Right cardiac atrium (tissue), 5 donors: ENCODE data around the gene EBF3. TPM values are rescaled to one million over a fixed set of nuclear protein-coding genes. Genes with fewer than 3 reads are reported as not detected.

Experiments used
- ATAC-seq, 2 donors: fragments of 200-7000 bp; cut with Tn5 transposase; one replicate each; pipeline versions ENCODE4 v1.8.0 to v1.9.1; 2020; ENCODE audit warnings: moderate library complexity in 2 of 2, mild to moderate bottlenecking in 1 of 2
- DNase-seq, 3 donors: peaks; one replicate each; pipeline ENCODE4 v3.0.0-alpha.2; 2020
- H3K27ac ChIP-seq: one replicate; pipeline ENCODE4 v1.5.1; 2013; ENCODE audit warnings: mild to moderate bottlenecking, low read length, control low read depth, moderate library complexity
- H3K27me3 ChIP-seq: one replicate; pipeline ENCODE4 v1.6.1; 2013; ENCODE audit not compliant: control insufficient read depth, insufficient read depth
- H3K4me1 ChIP-seq: one replicate; pipeline ENCODE4 v1.6.1; 2013; ENCODE audit warnings: low read length; ENCODE audit not compliant: control insufficient read depth, insufficient read depth
- H3K4me3 ChIP-seq: one replicate; pipeline ENCODE4 v1.5.1; 2013; ENCODE audit warnings: low read length, control low read depth
- H3K9me3 ChIP-seq: one replicate; pipeline ENCODE4 v1.6.1; 2013; ENCODE audit warnings: low read length; ENCODE audit not compliant: control insufficient read depth
- WGBS: extraction: QIAGEN DNeasy Blood & Tissue Kit; methylation state at CpG from one replicate; pipeline ENCODE4 v1.1.7; 2013; 5-methylcytosine and 5-hydroxymethylcytosine counted together
- intact Hi-C, 4 donors: fragments of 100-400 bp; cut with DNase I; formaldehyde crosslinking; loops; one replicate each; pipeline versions ENCODE4 v1.11.0 to v1.14.0; 2022 to 2023
- polyA plus RNA-seq: library from polyadenylated mRNA; stranded (reverse); fragments of 200-250 nt; gene quantifications from one replicate; pipeline ENCODE4 v1.2.3, GENCODE V29; 2013
- total RNA-seq, 4 donors: library from RNA; stranded (reverse); fragmentation: NEBNext Ultra II Directional; extraction: Animal tissue kit (Norgen Biotek cat#: 25700); gene quantifications; one replicate each; pipeline ENCODE4 v1.2.1, GENCODE V29; 2021
- donor health status: healthy with polysubstance abuse.
- donor health status: DM: no; HTN: yes; CAD: no.
- donor health status: DM: no; HTN: no; CAD: no.
- donor health status: DM: no; HTN: yes; CAD: no; lungs with severe emphysema.
- donor health status: DM: yes; HTN: yes; CAD: no.

Gene EBF3
- total and polyA plus RNA-seq, 5 donors = 4.4 to 9.7 (median 8.5) TPM

GRCh38 chr10:129864601-129865126 is 99.4 kb downstream of the EBF3 start:
- intact Hi-C loops = no loop called here
- no peak for ATAC-seq

GRCh38 chr10:129864082-129864481 is 100.0 kb downstream of the EBF3 start:
- DNase-seq = no peak
- intact Hi-C loops = no loop called here

More at GRCh38 chr10:129864601-129865126, 99.4 kb downstream of the EBF3 start:
- WGBS = 71% methylated on average over 9 of the region's 9 CpGs
- no peak for DNase-seq
- no peak overlapping the region for H3K27ac ChIP-seq
- H3K27me3 ChIP-seq = no peaks in the 10 kb centered on the region
- no peaks in the 10 kb centered on the region for H3K4me1 ChIP-seq
- H3K9me3 ChIP-seq = no peaks in the 10 kb centered on the region
- no peak overlapping the region for H3K4me3 ChIP-seq

GRCh38 chr10:129863201-129863663 is 100.8 kb downstream of the EBF3 start:
- H3K9me3 ChIP-seq = no peaks in the 10 kb centered on the region
- intact Hi-C loops = no loop called here
- no peak overlapping the region for H3K27ac ChIP-seq
- H3K4me1 ChIP-seq = no peaks in the 10 kb centered on the region
- DNase-seq = no peak
- no peak overlapping the region for H3K4me3 ChIP-seq
- no peaks in the 10 kb centered on the region for H3K27me3 ChIP-seq
- 67% methylated on average over 15 of the region's 15 CpGs for WGBS
- no peak for ATAC-seq

More at GRCh38 chr10:129864082-129864481, 100.0 kb downstream of the EBF3 start:
- Histone ChIP-seq H3K27me3 (no peaks in the 10 kb centered on the region), H3K4me3 (no peak overlapping the region), H3K4me1 (no peaks in the 10 kb centered on the region), H3K27ac (no peak overlapping the region), H3K9me3 (no peaks in the 10 kb centered on the region)
- ATAC-seq = no peak
- WGBS = 92% methylated on average over 4 of the region's 4 CpGs

GRCh38 chr10:129861776-129862531 is 102.1 kb downstream of the EBF3 start:
- H3K4me3 ChIP-seq = no peak overlapping the region
- no peaks in the 10 kb centered on the region for H3K4me1 ChIP-seq
- 75% methylated on average over 22 of the region's 22 CpGs for WGBS
- DNase-seq = no peak
- no peak overlapping the region for H3K27ac ChIP-seq
- H3K9me3 ChIP-seq = no peaks in the 10 kb centered on the region
- ATAC-seq = no peak
- H3K27me3 ChIP-seq = no peaks in the 10 kb centered on the region
- intact Hi-C loops = no loop called here

- WGBS = 87% methylated on average over 9 of the region's 9 CpGs
- Histone ChIP-seq H3K27me3 (no peaks in the 10 kb centered on the region), H3K4me1 (no peaks in the 10 kb centered on the region), H3K4me3 (no peak overlapping the region), H3K27ac (no peak overlapping the region), H3K9me3 (no peaks in the 10 kb centered on the region)
- no peak for DNase-seq
- no peak for ATAC-seq
- intact Hi-C loops = no loop called here
Measured at GRCh38 chr10:129860396-129860795, 103.7 kb downstream of the EBF3 start.

GRCh38 chr10:129859536-129859935 is 104.5 kb downstream of the EBF3 start:
- H3K4me3 ChIP-seq = no peak overlapping the region
- ATAC-seq (no peak), DNase-seq (no peak)
- 93% methylated on average over 7 of the region's 7 CpGs for WGBS
- H3K27me3 ChIP-seq = no peaks in the 10 kb centered on the region
- no peaks in the 10 kb centered on the region for H3K4me1 ChIP-seq
- no peak overlapping the region for H3K27ac ChIP-seq
- intact Hi-C loops = no loop called here
- H3K9me3 ChIP-seq = no peaks in the 10 kb centered on the region

- Histone ChIP-seq H3K27me3 (no peaks in the 10 kb centered on the region), H3K4me3 (no peak overlapping the region), H3K27ac (no peak overlapping the region), H3K4me1 (no peaks in the 10 kb centered on the region), H3K9me3 (no peaks in the 10 kb centered on the region)
- intact Hi-C loops = no loop called here
- DNase-seq = no peak
- ATAC-seq = no peak
- 97% methylated on average over 19 of the region's 19 CpGs for WGBS
Measured at GRCh38 chr10:129857242-129857960, 106.7 kb downstream of the EBF3 start.

GRCh38 chr10:129855836-129856563 is 108.1 kb downstream of the EBF3 start:
- whole genome bisulfite sequencing = 90% methylated on average over 7 of the region's 7 CpGs
- H3K4me1 ChIP-seq = no peaks in the 10 kb centered on the region
- H3K9me3 ChIP-seq = no peaks in the 10 kb centered on the region
- H3K27me3 ChIP-seq = no peaks in the 10 kb centered on the region
- DNase-seq (no peak), ATAC-seq (no peak)
- no peak overlapping the region for H3K4me3 ChIP-seq
- intact Hi-C loops = no loop called here
- H3K27ac ChIP-seq = no peak overlapping the region

GRCh38 chr10:129854796-129855705 is 109.0 kb downstream of the EBF3 start:
- no peaks in the 10 kb centered on the region for H3K27me3 ChIP-seq
- intact Hi-C loops = no loop called here
- DNase-seq = no peak
- 84% methylated on average over 31 of the region's 31 CpGs for WGBS
- H3K27ac ChIP-seq = no peak overlapping the region
- no peak overlapping the region for H3K4me3 ChIP-seq
- H3K4me1 ChIP-seq = no peaks in the 10 kb centered on the region
- H3K9me3 ChIP-seq = no peaks in the 10 kb centered on the region
- ATAC-seq = no peak

GRCh38 chr10:129854158-129854557 is 109.9 kb downstream of the EBF3 start:
- Histone ChIP-seq H3K27me3 (no peaks in the 10 kb centered on the region), H3K9me3 (no peaks in the 10 kb centered on the region), H3K4me3 (no peak overlapping the region), H3K27ac (no peak overlapping the region), H3K4me1 (no peaks in the 10 kb centered on the region)
- ATAC-seq (no peak), DNase-seq (no peak)
- WGBS = 83% methylated on average over 10 of the region's 10 CpGs
- intact Hi-C loops = no loop called here
